HepG2 (cell line): ENCODE data around the gene PPP1R12C. TPM values are rescaled to one million over a fixed set of nuclear protein-coding genes. Genes with fewer than 3 reads are reported as not detected.
A peak's percentile ranks its signal among the peaks of the same experiment; 100 is the strongest.

ENCODE experiments used
- CHCHD3 ChIP-seq: sonication (generic); formaldehyde crosslinking; IDR thresholded peaks from 2 replicates; pipeline ENCODE4 v1.8.0; 2022; ENCODE audit warnings: mild to moderate bottlenecking, missing genetic modification reagents, moderate library complexity
- DR1 ChIP-seq: sonication (generic); formaldehyde crosslinking; IDR thresholded peaks from 2 replicates; pipeline ENCODE4 v1.8.0; 2021; ENCODE audit warnings: mild to moderate bottlenecking, missing genetic modification reagents, inconsistent platforms
- FLYWCH1 ChIP-seq: sonication (generic); formaldehyde crosslinking; IDR thresholded peaks from 2 replicates; pipeline ENCODE4 v1.8.1; 2023; ENCODE audit warnings: mild to moderate bottlenecking, missing genetic modification reagents
- YEATS2 ChIP-seq: sonication (generic); formaldehyde crosslinking; IDR thresholded peaks from 2 replicates; pipeline ENCODE4 v1.4.0; 2020; ENCODE audit warnings: missing genetic modification reagents, borderline replicate concordance
- ZNF101 ChIP-seq: sonication (generic); formaldehyde crosslinking; IDR thresholded peaks from 2 replicates; pipeline ENCODE4 v1.4.0; 2020; ENCODE audit warnings: mild to moderate bottlenecking, low read depth, missing genetic modification reagents, borderline replicate concordance
- ZNF136 ChIP-seq: sonication (generic); formaldehyde crosslinking; IDR thresholded peaks from 2 replicates; pipeline ENCODE4 v1.8.1; 2022; ENCODE audit warnings: low read depth, mild to moderate bottlenecking, moderate library complexity, missing genetic modification reagents
- ZNF160 ChIP-seq: sonication (generic); formaldehyde crosslinking; IDR thresholded peaks from 2 replicates; pipeline ENCODE4 v1.8.0; 2022; ENCODE audit warnings: mild to moderate bottlenecking, inconsistent platforms, missing genetic modification reagents
- ZNF224 ChIP-seq: sonication (generic); formaldehyde crosslinking; IDR thresholded peaks from 2 replicates; pipeline ENCODE4 v1.5.0; 2020; ENCODE audit warnings: mild to moderate bottlenecking, missing genetic modification reagents
- ZNF274 ChIP-seq: sonication (generic); formaldehyde crosslinking; IDR thresholded peaks from 2 replicates; pipeline ENCODE4 v1.5.1; 2020; ENCODE audit warnings: mild to moderate bottlenecking, missing genetic modification reagents
- ZNF282 ChIP-seq: fragments of 450-650 bp; IDR thresholded peaks from 2 replicates; pipeline ENCODE4 v1.6.1; 2018; ENCODE audit not compliant: partially characterized antibody
- ZNF354B ChIP-seq: sonication (generic); formaldehyde crosslinking; IDR thresholded peaks from 2 replicates; pipeline ENCODE4 v1.8.0; 2022; ENCODE audit warnings: mild to moderate bottlenecking, missing genetic modification reagents
- ZNF776 ChIP-seq: sonication (generic); formaldehyde crosslinking; IDR thresholded peaks from 2 replicates; pipeline ENCODE4 v1.4.0; 2020; ENCODE audit warnings: mild to moderate bottlenecking, missing genetic modification reagents
- ZNF850 ChIP-seq: sonication (generic); formaldehyde crosslinking; conservative IDR thresholded peaks from 2 replicates; pipeline ENCODE4 v1.9.0; 2021; ENCODE audit warnings: mild to moderate bottlenecking, missing genetic modification reagents
- polyA plus RNA-seq, 8 experiments: library from polyadenylated mRNA; depleted of rRNA in 3 of 8; stranded (reverse) in 7 of 8; unstranded in 1 of 8; fragments of >200 nt; fragmentation: Illumina TruSeq in 4 of 8; extraction: Trizol in 4 of 8; gene quantifications; 2 replicates each; pipeline versions ENCODE4 v1.2.1 to v1.2.3, GENCODE V29; 2011 to 2016; ENCODE audit warnings: low read depth in 4 of 8, missing spikeins in 1 of 8, mixed read lengths in 1 of 8; ENCODE audit not compliant: insufficient read depth in 1 of 8
- total RNA-seq, 5 experiments: library from RNA; depleted of rRNA; stranded (reverse); fragments of >200 nt; fragmentation: Illumina TruSeq; extraction: Trizol; gene quantifications; 2 replicates each; pipeline ENCODE4 v1.2.3, GENCODE V29; 2016; ENCODE audit warnings: low read depth in 1 of 5
- TF ChIP-seq, protein P1 (sequence below): sonication (generic); formaldehyde crosslinking; IDR thresholded peaks from 2 replicates; pipeline ENCODE4 v1.4.0; 2020; ENCODE audit warnings: missing genetic modification reagents, borderline replicate concordance
- TF ChIP-seq, protein P2 (sequence below): sonication (generic); formaldehyde crosslinking; conservative IDR thresholded peaks from 2 replicates; pipeline ENCODE4 v1.4.0; 2020; ENCODE audit warnings: missing genetic modification reagents
- TF ChIP-seq, protein P3 (sequence below): IDR thresholded peaks from 2 replicates; pipeline ENCODE4 v1.6.1; 2016; ENCODE audit warnings: low read depth
- TF ChIP-seq, protein P4 (sequence below): sonication (generic); formaldehyde crosslinking; IDR thresholded peaks from 2 replicates; pipeline ENCODE4 v1.4.0; 2020; ENCODE audit warnings: mild to moderate bottlenecking, missing genetic modification reagents, borderline replicate concordance
- TF ChIP-seq, protein P5 (sequence below): IDR thresholded peaks from 2 replicates; pipeline ENCODE4 v1.6.1; 2012; ENCODE audit warnings: inconsistent platforms
- TF ChIP-seq, protein P6 (sequence below): sonication (generic); formaldehyde crosslinking; IDR thresholded peaks from 2 replicates; pipeline ENCODE4 v1.4.0; 2020; ENCODE audit warnings: missing genetic modification reagents
- TF ChIP-seq, protein P7 (sequence below): IDR thresholded peaks from 2 replicates; pipeline ENCODE4 v1.6.1; 2016; ENCODE audit warnings: missing genetic modification reagents, missing compliant biosample characterization
- TF ChIP-seq, protein P8 (sequence below): sonication (generic); formaldehyde crosslinking; IDR thresholded peaks from 2 replicates; pipeline ENCODE4 v1.5.0; 2020; ENCODE audit warnings: missing genetic modification reagents

Gene PPP1R12C
- total and polyA plus RNA-seq, 2 of the 13 experiments (the other 11 are each of a cell fraction or from before 2014, with no cell fraction given) = 29.7 to 30.3 TPM

DNA sequence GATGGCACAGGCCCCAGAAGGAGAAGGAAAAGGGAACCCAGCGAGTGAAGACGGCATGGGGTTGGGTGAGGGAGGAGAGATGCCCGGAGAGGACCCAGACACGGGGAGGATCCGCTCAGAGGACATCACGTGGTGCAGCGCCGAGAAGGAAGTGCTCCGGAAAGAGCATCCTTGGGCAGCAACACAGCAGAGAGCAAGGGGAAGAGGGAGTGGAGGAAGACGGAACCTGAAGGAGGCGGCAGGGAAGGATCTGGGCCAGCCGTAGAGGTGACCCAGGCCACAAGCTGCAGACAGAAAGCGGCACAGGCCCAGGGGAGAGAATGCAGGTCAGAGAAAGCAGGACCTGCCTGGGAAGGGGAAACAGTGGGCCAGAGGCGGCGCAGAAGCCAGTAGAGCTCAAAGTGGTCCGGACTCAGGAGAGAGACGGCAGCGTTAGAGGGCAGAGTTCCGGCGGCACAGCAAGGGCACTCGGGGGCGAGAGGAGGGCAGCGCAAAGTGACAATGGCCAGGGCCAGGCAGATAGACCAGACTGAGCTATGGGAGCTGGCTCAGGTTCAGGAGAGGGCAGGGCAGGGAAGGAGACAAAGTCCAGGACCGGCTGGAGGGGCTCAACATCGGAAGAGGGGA lies 1.1 kb downstream of the PPP1R12C start (continued):
- TF ChIP-seq, protein P1, sequence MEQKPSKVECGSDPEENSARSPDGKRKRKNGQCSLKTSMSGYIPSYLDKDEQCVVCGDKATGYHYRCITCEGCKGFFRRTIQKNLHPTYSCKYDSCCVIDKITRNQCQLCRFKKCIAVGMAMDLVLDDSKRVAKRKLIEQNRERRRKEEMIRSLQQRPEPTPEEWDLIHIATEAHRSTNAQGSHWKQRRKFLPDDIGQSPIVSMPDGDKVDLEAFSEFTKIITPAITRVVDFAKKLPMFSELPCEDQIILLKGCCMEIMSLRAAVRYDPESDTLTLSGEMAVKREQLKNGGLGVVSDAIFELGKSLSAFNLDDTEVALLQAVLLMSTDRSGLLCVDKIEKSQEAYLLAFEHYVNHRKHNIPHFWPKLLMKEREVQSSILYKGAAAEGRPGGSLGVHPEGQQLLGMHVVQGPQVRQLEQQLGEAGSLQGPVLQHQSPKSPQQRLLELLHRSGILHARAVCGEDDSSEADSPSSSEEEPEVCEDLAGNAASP (CRISPR knock-in tag) = no peak
- TF ChIP-seq DR1 (CRISPR knock-in tag) (no peak), ZNF850 (CRISPR knock-in tag) (no peak), ZNF224 (CRISPR knock-in tag) (no peak), CHCHD3 (CRISPR knock-in tag) (no peak), ZNF101 (no peak), FLYWCH1 (CRISPR knock-in tag) (no peak), ZNF776 (CRISPR knock-in tag) (no peak), ZNF274 (CRISPR knock-in tag) (no peak), YEATS2 (CRISPR knock-in tag) (no peak), ZNF282 (no peak), ZNF160 (CRISPR knock-in tag) (no peak), ZNF354B (CRISPR knock-in tag) (no peak), ZNF136 (CRISPR knock-in tag) (no peak)
- TF ChIP-seq, protein P2, sequence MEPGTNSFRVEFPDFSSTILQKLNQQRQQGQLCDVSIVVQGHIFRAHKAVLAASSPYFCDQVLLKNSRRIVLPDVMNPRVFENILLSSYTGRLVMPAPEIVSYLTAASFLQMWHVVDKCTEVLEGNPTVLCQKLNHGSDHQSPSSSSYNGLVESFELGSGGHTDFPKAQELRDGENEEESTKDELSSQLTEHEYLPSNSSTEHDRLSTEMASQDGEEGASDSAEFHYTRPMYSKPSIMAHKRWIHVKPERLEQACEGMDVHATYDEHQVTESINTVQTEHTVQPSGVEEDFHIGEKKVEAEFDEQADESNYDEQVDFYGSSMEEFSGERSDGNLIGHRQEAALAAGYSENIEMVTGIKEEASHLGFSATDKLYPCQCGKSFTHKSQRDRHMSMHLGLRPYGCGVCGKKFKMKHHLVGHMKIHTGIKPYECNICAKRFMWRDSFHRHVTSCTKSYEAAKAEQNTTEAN (CRISPR knock-in tag) = no peak
- TF ChIP-seq, protein P3, sequence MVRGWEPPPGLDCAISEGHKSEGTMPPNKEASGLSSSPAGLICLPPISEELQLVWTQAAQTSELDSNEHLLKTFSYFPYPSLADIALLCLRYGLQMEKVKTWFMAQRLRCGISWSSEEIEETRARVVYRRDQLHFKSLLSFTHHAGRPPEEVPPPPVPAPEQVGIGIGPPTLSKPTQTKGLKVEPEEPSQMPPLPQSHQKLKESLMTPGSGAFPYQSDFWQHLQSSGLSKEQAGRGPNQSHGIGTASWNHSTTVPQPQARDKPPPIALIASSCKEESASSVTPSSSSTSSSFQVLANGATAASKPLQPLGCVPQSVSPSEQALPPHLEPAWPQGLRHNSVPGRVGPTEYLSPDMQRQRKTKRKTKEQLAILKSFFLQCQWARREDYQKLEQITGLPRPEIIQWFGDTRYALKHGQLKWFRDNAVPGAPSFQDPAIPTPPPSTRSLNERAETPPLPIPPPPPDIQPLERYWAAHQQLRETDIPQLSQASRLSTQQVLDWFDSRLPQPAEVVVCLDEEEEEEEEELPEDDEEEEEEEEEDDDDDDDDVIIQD (CRISPR knock-in tag) = no peak
- TF ChIP-seq, protein P4, sequence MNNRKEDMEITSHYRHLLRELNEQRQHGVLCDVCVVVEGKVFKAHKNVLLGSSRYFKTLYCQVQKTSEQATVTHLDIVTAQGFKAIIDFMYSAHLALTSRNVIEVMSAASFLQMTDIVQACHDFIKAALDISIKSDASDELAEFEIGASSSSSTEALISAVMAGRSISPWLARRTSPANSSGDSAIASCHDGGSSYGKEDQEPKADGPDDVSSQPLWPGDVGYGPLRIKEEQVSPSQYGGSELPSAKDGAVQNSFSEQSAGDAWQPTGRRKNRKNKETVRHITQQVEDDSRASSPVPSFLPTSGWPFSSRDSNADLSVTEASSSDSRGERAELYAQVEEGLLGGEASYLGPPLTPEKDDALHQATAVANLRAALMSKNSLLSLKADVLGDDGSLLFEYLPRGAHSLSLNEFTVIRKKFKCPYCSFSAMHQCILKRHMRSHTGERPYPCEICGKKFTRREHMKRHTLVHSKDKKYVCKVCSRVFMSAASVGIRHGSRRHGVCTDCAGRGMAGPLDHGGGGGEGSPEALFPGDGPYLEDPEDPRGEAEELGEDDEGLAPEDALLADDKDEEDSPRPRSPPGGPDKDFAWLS (CRISPR knock-in tag) = 0 out of 2 replicates have a peak, but pooled peaks have one; percentile 63
- TF ChIP-seq, protein P5, sequence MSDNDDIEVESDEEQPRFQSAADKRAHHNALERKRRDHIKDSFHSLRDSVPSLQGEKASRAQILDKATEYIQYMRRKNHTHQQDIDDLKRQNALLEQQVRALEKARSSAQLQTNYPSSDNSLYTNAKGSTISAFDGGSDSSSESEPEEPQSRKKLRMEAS = no peak
- TF ChIP-seq, protein P6, sequence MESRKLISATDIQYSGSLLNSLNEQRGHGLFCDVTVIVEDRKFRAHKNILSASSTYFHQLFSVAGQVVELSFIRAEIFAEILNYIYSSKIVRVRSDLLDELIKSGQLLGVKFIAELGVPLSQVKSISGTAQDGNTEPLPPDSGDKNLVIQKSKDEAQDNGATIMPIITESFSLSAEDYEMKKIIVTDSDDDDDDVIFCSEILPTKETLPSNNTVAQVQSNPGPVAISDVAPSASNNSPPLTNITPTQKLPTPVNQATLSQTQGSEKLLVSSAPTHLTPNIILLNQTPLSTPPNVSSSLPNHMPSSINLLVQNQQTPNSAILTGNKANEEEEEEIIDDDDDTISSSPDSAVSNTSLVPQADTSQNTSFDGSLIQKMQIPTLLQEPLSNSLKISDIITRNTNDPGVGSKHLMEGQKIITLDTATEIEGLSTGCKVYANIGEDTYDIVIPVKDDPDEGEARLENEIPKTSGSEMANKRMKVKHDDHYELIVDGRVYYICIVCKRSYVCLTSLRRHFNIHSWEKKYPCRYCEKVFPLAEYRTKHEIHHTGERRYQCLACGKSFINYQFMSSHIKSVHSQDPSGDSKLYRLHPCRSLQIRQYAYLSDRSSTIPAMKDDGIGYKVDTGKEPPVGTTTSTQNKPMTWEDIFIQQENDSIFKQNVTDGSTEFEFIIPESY (CRISPR knock-in tag) = no peak
- TF ChIP-seq, protein P7, sequence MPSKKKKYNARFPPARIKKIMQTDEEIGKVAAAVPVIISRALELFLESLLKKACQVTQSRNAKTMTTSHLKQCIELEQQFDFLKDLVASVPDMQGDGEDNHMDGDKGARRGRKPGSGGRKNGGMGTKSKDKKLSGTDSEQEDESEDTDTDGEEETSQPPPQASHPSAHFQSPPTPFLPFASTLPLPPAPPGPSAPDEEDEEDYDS = no peak
- TF ChIP-seq, protein P8, sequence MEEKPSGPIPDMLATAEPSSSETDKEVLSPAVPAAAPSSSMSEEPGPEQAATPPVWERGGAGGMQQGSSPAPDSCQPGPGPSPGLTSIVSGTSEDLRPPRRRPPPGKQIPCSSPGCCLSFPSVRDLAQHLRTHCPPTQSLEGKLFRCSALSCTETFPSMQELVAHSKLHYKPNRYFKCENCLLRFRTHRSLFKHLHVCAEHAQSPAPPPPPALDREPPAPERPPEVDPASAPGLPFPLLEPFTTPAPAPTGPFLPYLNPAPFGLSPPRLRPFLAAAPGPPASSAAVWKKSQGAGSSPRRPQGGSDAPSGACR (CRISPR knock-in tag) = 0 out of 2 replicates have a peak, but pooled peaks have one; percentile 48
